ENCODE measurements around the gene PPHLN1. TPM values are rescaled to one million over a fixed set of nuclear protein-coding genes. Genes with fewer than 3 reads are reported as not detected.

PPHLN1 gene
- total RNA-seq, 1 donor from 2014 or later = 41.8 TPM

DNA sequence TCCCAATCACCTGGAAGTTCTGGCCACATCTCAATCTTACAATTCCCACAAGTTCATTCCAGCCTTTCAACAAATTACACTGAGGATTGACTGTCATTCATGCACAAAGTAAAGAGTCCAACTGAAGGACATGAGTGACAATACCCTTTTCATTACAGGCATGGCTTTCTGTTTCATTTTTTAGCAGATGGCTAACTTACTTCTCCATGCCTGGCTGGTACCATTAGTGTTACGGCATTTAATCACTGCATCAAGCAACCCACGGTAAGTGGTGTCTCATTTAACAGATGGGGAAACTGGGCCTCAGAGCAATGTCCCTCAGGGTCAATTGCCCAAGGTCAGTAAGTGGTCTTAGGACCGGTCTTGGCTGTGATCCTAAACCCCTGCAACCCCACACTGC lies 149.1 kb downstream of the PPHLN1 start:
- Histone ChIP-seq H3K27me3 (no peaks in the 10 kb centered on the region), H3K27ac (no peak overlapping the region), H3K9me3 (no peaks in the 10 kb centered on the region), H3K4me1 (peaks cover 13% of the 10 kb centered on the region), H3K4me3 (no peak overlapping the region), H3K36me3 (peaks cover 5% of the 10 kb centered on the region)
- DNase-seq (no peak), ATAC-seq (no peak)
- intact Hi-C loops (cut with DNase I) = no loop called here
- TF ChIP-seq, protein P1, sequence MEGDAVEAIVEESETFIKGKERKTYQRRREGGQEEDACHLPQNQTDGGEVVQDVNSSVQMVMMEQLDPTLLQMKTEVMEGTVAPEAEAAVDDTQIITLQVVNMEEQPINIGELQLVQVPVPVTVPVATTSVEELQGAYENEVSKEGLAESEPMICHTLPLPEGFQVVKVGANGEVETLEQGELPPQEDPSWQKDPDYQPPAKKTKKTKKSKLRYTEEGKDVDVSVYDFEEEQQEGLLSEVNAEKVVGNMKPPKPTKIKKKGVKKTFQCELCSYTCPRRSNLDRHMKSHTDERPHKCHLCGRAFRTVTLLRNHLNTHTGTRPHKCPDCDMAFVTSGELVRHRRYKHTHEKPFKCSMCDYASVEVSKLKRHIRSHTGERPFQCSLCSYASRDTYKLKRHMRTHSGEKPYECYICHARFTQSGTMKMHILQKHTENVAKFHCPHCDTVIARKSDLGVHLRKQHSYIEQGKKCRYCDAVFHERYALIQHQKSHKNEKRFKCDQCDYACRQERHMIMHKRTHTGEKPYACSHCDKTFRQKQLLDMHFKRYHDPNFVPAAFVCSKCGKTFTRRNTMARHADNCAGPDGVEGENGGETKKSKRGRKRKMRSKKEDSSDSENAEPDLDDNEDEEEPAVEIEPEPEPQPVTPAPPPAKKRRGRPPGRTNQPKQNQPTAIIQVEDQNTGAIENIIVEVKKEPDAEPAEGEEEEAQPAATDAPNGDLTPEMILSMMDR (IDR thresholded peaks at IDR 0.05) = no peak

DNA sequence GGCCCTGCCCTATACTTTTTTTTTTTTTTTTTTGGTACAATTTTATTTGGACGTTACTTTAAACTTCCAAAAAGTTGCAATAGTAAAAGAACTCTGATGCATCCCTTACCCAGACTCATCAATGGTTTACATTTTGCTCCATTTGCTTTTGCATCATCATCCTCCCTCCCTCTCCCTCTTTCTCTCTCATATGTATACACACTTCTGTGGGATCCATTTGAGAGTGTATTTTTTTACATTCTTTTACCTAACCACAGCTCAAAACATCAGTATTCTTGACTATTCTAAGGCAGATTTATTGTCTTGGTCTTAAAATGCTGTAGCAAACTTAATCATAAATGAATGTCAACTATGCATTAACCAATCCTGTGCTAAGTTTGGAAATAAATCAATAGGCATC lies 152.0 kb downstream of the PPHLN1 start:
- no peaks in the 10 kb centered on the region for H3K27me3 ChIP-seq
- no peak for DNase-seq
- H3K4me3 ChIP-seq = no peak overlapping the region
- TF ChIP-seq, protein P1 (IDR thresholded peaks at IDR 0.05) = no peak
- no peaks in the 10 kb centered on the region for H3K9me3 ChIP-seq
- H3K4me1 ChIP-seq = peaks cover 36% of the 10 kb centered on the region
- no peak for ATAC-seq
- intact Hi-C loops (cut with DNase I) = no loop called here
- H3K36me3 ChIP-seq = no peaks in the 10 kb centered on the region
- no peak overlapping the region for H3K27ac ChIP-seq

DNA sequence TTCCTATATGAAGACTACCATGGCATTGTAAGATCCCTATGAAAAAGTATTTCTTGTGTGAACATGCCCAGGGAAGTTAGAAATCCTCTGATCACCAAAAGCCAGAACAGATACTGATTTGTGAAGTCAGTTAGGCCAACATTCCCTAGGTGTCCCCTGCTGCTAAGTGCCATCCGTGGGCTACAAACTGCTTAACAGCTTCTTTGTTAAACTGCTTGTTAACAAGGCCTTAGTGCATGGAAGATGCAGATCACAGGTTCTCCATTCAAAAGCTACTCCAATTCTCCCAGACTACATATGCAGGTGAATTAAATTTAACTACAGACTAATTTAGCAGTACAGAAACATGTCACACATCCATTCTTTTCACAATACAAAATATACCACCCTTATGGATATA lies 155.4 kb downstream of the PPHLN1 start:
- ATAC-seq (no peak), DNase-seq (no peak)
- Histone ChIP-seq H3K27me3 (no peaks in the 10 kb centered on the region), H3K27ac (peak overlapping the region; percentile 88), H3K4me3 (peak overlapping the region; percentile 80), H3K4me1 (peaks cover 37% of the 10 kb centered on the region), H3K9me3 (no peaks in the 10 kb centered on the region), H3K36me3 (no peaks in the 10 kb centered on the region)
- TF ChIP-seq, protein P1 (IDR thresholded peaks at IDR 0.05) = no peak
- intact Hi-C loops (cut with DNase I) = no loop called here

DNA sequence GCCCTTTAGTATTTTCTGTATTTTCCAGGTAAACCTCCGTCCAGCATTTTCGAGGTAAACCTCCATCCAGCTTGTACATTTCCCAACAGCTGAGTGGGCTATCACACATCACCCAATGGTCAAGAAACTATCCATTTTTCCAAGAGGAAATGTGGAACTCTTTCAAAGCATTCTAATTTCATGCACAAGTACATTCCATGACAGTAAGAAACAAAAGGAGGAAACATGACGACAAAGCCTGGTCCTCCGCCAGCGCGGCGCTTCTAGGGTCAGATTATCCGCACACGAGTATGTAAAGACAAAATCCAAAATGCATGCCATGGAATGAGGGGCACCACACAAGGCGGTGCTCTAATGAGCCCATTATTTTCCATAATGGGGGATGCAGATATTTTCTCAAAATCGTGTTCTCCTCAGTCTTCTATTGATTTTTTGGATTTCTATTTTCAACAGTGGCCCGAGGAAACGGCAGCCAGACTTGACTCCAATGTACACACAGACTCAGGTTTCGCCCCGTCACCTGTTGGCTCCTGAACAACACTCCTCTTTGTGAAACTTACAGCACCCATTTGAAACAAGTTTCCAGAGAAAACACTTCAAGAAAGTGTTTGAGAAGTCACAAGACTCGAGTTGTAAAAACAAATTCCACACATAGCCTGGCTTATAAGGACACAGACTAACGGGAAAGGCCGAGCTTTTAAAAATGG lies 156.2 kb downstream of the PPHLN1 start:
- DNase-seq (peak; percentile 78), ATAC-seq (peak; percentile 61)
- H3K36me3 ChIP-seq = no peaks in the 10 kb centered on the region
- no peaks in the 10 kb centered on the region for H3K27me3 ChIP-seq
- H3K27ac ChIP-seq = peak overlapping the region; percentile 88
- intact Hi-C loops (cut with DNase I) = no loop called here
- TF ChIP-seq, protein P1 (IDR thresholded peaks at IDR 0.05) = no peak
- no peaks in the 10 kb centered on the region for H3K9me3 ChIP-seq
- H3K4me1 ChIP-seq = peaks cover 37% of the 10 kb centered on the region
- peak overlapping the region; percentile 80 for H3K4me3 ChIP-seq

DNA sequence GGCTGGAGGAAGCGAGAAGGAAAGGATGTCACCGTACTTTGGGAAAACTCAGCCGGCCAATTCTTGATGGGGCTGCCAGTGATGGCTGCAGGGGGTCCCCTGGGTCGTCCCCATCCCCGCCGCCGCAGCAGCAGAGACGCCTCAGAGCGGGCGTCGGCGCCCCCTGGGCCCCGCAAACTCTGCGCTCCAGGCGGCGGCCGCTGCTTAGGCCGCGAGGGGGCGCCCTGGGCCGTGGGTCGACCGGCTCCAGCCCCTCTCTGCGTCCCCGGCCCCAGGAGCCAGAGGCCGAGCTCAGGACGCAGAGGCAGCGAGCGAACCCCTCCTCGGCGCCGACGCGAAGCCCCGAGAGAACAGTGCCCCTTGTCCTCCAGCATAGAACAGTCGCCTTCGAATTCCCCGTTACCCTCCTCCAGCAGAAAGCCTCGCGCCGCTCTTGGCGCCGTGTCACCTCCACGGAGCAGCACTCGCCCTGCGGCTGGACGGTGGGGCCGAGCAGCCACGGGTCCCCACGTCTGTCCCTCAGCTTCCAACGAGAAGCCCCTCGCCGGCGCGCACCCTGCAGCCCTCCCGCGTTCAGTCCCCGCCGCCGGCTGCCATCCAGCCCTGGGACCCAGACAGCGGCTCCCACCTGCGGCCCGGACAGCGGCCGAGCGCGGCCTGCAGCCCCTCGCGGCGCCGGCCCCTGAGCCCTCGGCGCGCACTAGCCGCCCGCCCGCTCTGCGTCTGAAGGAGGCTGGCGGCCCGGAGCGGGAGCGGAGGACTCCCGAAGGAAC lies 157.0 kb downstream of the PPHLN1 start:
- H3K4me3 ChIP-seq = peak overlapping the region; percentile 80
- peaks cover 37% of the 10 kb centered on the region for H3K4me1 ChIP-seq
- H3K27ac ChIP-seq = peak overlapping the region; percentile 88
- no peaks in the 10 kb centered on the region for H3K9me3 ChIP-seq
- peak; percentile 92 for ATAC-seq
- no peaks in the 10 kb centered on the region for H3K36me3 ChIP-seq
- intact Hi-C loops (cut with DNase I) = no loop called here
- TF ChIP-seq, protein P1 (IDR thresholded peaks at IDR 0.05) = peak; percentile 89
- DNase-seq = peak; percentile 90
- H3K27me3 ChIP-seq = no peaks in the 10 kb centered on the region
